ENCODE results near the gene AOAH.

Gene AOAH

DNA sequence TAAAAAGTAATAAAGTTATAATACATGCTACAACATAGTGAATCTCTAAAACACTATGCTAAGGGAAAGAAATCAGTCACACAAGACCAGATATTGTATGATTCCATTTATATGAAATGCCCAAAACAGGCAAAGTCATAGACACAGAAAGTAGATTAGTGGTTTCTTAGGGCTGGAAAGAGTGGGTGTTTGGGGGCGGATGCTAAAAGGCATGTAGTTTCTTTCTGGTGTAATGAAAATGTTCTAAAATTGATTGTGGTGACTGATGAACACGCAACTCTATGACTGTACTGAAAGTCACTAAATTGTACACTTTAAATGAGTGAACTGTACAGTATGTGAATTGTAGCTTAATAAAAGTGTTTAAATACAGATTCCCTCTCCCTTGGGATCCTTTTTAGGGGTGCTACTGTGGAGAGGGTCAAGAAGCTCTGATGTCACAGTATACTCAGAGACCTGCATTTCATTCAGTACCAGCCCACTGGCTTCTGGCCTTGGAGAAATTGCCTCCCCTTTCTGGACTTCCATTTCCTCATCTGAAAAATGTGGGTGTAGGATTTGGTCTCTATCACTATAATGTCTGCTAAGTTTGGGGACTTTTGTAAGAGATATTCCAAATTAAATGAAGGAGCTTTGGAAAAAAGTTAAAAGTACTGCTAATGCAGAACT lies 46.4 kb downstream of the AOAH start:
- Histone ChIP-seq H3K9me3 (ENCODE audit: insufficient read depth, low read depth, low read length) (no peaks in the 10 kb centered on the region), H3K27me3 (ENCODE audit: insufficient read depth, low read length, poor library complexity, severe bottlenecking) (no peaks in the 10 kb centered on the region), H3K4me3 (ENCODE audit: low read length, poor library complexity, severe bottlenecking) (no peak overlapping the region), H2AFZ (ENCODE audit: low read length) (no peak overlapping the region), H3K4me1 (ENCODE audit: insufficient read depth, low read length, poor library complexity, severe bottlenecking) (peaks cover 14% of the 10 kb centered on the region), H3K9me2 (replicated peaks; ENCODE audit: low read depth, low read length) (no peaks in the 10 kb centered on the region), H3K36me3 (ENCODE audit: insufficient read depth, low read length) (no peaks in the 10 kb centered on the region), H3K4me2 (ENCODE audit: low read depth, low read length, poor library complexity, severe bottlenecking) (peak overlapping the region; percentile 39), H3K9ac (ENCODE audit: low read depth, low read length, poor library complexity, severe bottlenecking) (no peak overlapping the region), H3K79me2 (ENCODE audit: insufficient read depth, low read length) (no peaks in the 10 kb centered on the region), H4K20me1 (ENCODE audit: insufficient read depth, low read length, poor library complexity, severe bottlenecking) (no peaks in the 10 kb centered on the region), H3F3A (ENCODE audit: low read depth) (no peaks in the 10 kb centered on the region)
- no peak for TF ChIP-seq EZH2phosphoT487 (IDR thresholded peaks at IDR 0.05; ENCODE audit: borderline replicate concordance)
- TF ChIP-seq, protein P1, sequence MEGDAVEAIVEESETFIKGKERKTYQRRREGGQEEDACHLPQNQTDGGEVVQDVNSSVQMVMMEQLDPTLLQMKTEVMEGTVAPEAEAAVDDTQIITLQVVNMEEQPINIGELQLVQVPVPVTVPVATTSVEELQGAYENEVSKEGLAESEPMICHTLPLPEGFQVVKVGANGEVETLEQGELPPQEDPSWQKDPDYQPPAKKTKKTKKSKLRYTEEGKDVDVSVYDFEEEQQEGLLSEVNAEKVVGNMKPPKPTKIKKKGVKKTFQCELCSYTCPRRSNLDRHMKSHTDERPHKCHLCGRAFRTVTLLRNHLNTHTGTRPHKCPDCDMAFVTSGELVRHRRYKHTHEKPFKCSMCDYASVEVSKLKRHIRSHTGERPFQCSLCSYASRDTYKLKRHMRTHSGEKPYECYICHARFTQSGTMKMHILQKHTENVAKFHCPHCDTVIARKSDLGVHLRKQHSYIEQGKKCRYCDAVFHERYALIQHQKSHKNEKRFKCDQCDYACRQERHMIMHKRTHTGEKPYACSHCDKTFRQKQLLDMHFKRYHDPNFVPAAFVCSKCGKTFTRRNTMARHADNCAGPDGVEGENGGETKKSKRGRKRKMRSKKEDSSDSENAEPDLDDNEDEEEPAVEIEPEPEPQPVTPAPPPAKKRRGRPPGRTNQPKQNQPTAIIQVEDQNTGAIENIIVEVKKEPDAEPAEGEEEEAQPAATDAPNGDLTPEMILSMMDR (conservative IDR thresholded peaks at IDR 0.05; ENCODE audit: low read length), result no peak

DNA sequence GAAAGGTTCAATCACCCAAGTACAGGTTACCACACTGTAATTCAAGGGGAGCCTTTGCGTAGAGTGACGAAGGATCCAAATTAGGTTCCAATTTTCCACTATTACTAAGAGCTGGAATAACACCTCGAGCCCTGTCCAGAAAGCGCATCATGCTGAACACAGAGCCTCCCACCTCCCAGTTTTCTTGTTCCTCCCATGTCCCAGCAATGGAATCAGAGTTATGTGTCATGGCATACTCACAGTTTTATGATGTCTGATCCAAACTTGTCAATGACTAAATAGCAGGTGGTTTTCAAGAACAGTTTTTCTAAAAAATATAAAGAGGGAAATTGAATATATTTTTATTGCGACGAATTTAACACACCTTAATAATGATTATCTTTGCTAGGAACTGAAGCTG lies 50.6 kb downstream of the AOAH start:
- no peaks in the 10 kb centered on the region for H3K27me3 ChIP-seq (ENCODE audit: insufficient read depth, low read length, poor library complexity, severe bottlenecking)
- no peak overlapping the region for H3K4me3 ChIP-seq (ENCODE audit: low read length, poor library complexity, severe bottlenecking)
- TF ChIP-seq, protein P1 (conservative IDR thresholded peaks at IDR 0.05; ENCODE audit: low read length), result no peak
- no peak for TF ChIP-seq EZH2phosphoT487 (IDR thresholded peaks at IDR 0.05; ENCODE audit: borderline replicate concordance)
- H3K9me2 ChIP-seq (replicated peaks; ENCODE audit: low read depth, low read length), result no peaks in the 10 kb centered on the region
- H3F3A ChIP-seq (ENCODE audit: low read depth), result no peaks in the 10 kb centered on the region; the same call in 1 of the 2 replicates
- H3K4me2 ChIP-seq (ENCODE audit: low read depth, low read length, poor library complexity, severe bottlenecking), result no peak overlapping the region
- H4K20me1 ChIP-seq (ENCODE audit: insufficient read depth, low read length, poor library complexity, severe bottlenecking), result no peaks in the 10 kb centered on the region
- no peaks in the 10 kb centered on the region; the same call in 1 of the 2 replicates for H3K36me3 ChIP-seq (ENCODE audit: insufficient read depth, low read length)
- H3K79me2 ChIP-seq (ENCODE audit: insufficient read depth, low read length), result no peaks in the 10 kb centered on the region
- H2AFZ ChIP-seq (ENCODE audit: low read length), result no peak overlapping the region
- no peaks in the 10 kb centered on the region for H3K9me3 ChIP-seq (ENCODE audit: insufficient read depth, low read depth, low read length)
- H3K9ac ChIP-seq (ENCODE audit: low read depth, low read length, poor library complexity, severe bottlenecking), result no peak overlapping the region
- peaks cover 23% of the 10 kb centered on the region for H3K4me1 ChIP-seq (ENCODE audit: insufficient read depth, low read length, poor library complexity, severe bottlenecking)

DNA sequence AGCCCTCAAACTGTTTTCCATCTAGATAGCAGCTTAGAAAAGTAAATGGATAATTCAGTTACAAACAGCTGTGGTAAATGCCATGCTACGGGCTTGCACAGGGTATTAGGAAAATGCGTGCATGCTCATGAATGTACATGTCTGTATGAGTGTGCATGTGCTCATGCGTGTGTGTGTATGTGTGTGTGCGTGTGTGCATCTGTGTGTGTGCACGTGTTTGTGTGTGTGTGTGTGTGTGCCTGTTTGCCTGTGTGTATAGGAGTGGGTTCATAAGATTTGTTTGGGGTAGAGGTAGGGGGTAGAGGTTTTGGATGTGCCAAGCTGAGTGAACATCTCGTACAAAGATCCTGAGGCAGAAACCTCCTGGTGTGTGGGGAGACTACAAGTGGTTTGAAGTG lies 52.9 kb downstream of the AOAH start:
- no peaks in the 10 kb centered on the region for H4K20me1 ChIP-seq (ENCODE audit: insufficient read depth, low read length, poor library complexity, severe bottlenecking)
- TF ChIP-seq, protein P1 (conservative IDR thresholded peaks at IDR 0.05; ENCODE audit: low read length), result no peak
- no peak for TF ChIP-seq EZH2phosphoT487 (IDR thresholded peaks at IDR 0.05; ENCODE audit: borderline replicate concordance)
- H2AFZ ChIP-seq (ENCODE audit: low read length), result no peak overlapping the region
- H3F3A ChIP-seq (ENCODE audit: low read depth), result no peaks in the 10 kb centered on the region; the same call in 1 of the 2 replicates
- peaks cover 26% of the 10 kb centered on the region for H3K4me1 ChIP-seq (ENCODE audit: insufficient read depth, low read length, poor library complexity, severe bottlenecking)
- H3K9me3 ChIP-seq (ENCODE audit: insufficient read depth, low read depth, low read length), result no peaks in the 10 kb centered on the region
- no peaks in the 10 kb centered on the region; the same call in 1 of the 2 replicates for H3K36me3 ChIP-seq (ENCODE audit: insufficient read depth, low read length)
- H3K4me2 ChIP-seq (ENCODE audit: low read depth, low read length, poor library complexity, severe bottlenecking), result no peak overlapping the region
- no peaks in the 10 kb centered on the region for H3K9me2 ChIP-seq (replicated peaks; ENCODE audit: low read depth, low read length)
- no peak overlapping the region for H3K9ac ChIP-seq (ENCODE audit: low read depth, low read length, poor library complexity, severe bottlenecking)
- H3K79me2 ChIP-seq (ENCODE audit: insufficient read depth, low read length), result no peaks in the 10 kb centered on the region
- no peak overlapping the region for H3K4me3 ChIP-seq (ENCODE audit: low read length, poor library complexity, severe bottlenecking)
- H3K27me3 ChIP-seq (ENCODE audit: insufficient read depth, low read length, poor library complexity, severe bottlenecking), result no peaks in the 10 kb centered on the region

Data from Loucy (cell line).